NCI-H524 treated with DMSO at 0.1 percent for 48 hours (cell line): ENCODE measurements around the gene COL5A1.
"Not testable (repeated sequence)": the region's sequence is repeated elsewhere in the genome, so short reads cannot be mapped to it uniquely, and the experiment has no call there.

ENCODE experiments used
- DNase-seq: peaks from one replicate; lab custom pipeline; 2025; lab: John Stamatoyannopoulos, UW

Gene COL5A1

GRCh38 chr9:134692573-134692860 is 50.9 kb downstream of the COL5A1 start:
- no peak for DNase-seq

- DNase-seq, result no peak
Measured at GRCh38 chr9:134693011-134693410, 51.4 kb downstream of the COL5A1 start.

DNA sequence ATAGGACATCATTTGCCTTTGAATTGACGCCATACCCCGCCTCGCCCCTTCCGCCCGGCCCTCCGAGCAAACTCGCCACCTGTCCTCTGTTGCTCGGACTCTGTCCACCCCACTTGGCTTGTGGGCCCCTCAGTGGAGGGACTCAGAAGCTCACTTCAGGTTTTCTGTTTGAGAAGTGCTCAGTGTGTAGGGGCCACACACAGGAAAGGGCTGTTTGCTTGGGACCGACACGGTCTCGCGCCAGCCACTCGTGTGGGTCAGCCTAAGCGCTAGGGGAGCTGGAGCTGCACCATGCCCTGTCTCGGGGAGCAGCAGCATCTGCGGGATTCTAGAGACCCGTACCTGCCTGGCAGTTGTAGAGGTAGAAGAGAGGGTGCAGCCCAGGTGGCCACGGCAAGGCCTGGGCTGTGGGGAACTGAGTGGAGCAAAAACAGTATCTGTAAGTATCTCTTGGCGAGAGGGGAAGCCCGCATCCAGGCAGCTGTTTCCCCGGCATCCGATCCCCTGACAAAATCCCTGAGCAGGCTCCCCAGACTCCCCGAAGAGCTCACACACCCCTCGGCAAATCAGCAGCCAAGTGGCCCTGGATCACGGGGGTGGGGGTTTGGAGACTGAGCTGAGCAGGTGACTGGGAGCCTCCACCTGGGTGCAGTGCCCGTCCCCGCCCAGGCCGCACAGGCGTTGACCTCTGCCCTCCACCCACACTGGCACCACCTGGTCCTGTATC is 52.2 kb downstream of the COL5A1 start:
- no peak for DNase-seq

GRCh38 chr9:134694368-134694665 is 52.7 kb downstream of the COL5A1 start:
- DNase-seq, result no peak

DNA sequence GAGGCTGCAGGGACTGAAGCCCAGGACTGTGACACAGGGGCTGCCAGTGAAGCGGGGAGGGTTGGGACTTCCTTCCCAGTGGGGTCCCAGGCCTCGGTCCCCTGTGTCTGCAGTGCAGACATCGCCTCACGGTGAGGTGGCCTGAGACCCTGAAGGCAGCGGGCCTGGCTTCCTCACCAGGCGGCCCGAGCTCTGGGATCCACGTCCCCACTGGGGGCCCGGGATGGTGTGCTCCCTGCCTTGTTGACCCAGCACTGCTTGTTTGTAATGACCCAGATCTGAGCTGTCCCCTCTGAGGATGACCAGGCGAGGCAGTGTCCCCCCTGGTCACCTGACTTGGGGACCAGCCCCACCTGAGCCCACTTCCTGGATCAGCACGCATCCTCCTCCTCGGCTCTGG is 53.1 kb downstream of the COL5A1 start:
- no peak for DNase-seq

- no peak for DNase-seq
Measured at GRCh38 chr9:134695144-134695543, 53.5 kb downstream of the COL5A1 start.

DNA sequence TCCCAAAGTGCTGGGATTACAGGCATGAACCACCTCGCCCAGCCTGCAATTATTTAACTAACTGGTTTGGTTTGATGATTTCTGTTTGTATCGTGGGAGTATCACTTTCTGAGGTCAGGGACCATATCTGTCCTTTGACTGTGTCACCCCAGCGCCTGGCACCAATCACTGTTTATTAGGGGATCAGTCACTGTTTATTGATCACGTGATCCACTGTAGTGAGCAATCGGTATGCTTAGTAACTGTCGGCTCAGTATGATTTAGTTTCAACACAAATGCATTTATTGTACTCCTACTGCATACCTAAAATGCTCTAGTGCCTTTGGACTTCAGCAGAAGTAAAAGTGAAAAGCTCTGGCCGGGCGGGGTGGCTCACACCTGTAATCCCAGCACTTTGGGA is 54.8 kb downstream of the COL5A1 start:
- no peak for DNase-seq

- no peak for DNase-seq
Measured at GRCh38 chr9:134698111-134698510, 56.5 kb downstream of the COL5A1 start.

GRCh38 chr9:134698587-134699342 is 57.2 kb downstream of the COL5A1 start:
- peak; percentile 20 for DNase-seq

GRCh38 chr9:134699343-134699740 is 57.7 kb downstream of the COL5A1 start:
- no peak for DNase-seq

DNA sequence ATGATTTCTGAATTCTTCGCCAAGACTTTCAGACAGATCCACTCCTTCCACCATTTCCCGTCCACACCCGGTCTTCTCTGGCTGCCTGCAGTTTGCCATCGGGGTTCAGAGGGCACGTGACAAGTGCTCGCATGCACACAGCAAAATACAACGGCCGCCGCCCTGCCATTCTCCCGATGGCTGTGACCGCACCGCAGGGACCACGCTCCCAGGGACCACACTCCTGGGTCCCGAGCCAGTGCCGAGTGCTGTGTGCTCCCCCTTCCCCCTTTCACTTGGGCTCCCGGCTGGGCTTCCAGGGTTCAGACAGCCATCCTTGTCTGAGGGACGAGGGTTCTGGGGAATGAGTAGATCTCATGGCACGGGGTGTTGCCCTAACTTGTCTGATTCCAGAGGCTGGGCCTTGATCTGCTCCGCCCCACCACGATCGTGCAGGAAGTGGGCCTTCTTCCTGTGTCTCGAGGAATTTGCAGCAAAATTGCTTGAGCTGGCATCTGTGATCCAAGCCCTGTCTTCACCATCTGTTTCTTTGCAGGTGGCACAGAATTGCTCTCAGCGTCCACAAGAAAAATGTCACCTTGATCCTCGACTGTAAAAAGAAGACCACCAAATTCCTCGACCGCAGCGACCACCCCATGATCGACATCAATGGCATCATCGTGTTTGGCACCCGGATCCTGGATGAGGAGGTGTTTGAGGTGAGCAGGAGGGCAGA is 59.2 kb downstream of the COL5A1 start:
- no peak for DNase-seq

GRCh38 chr9:134701581-134702259 is 60.1 kb downstream of the COL5A1 start:
- DNase-seq, result no peak

DNA sequence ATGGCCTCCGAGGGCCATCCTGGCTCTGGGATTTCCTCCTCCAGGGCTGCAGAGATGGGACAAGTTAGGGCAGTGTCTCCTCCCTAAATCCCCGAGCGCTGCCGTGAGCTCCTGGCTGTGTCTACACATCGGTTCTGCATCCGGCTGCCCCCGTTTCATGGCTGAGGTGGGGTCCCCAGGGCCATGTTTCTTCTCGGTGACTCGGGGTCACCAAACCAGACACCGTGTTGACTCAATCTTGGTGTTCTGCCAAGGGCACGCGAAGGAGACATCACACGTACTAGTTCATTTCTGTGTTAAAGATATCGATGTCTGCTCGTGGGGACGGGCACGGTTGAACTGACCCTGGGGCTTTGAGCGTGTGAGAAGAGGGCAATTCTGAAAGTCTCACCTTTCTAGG is 60.7 kb downstream of the COL5A1 start:
- DNase-seq, result no peak

- DNase-seq, result not testable (repeated sequence)
Measured at GRCh38 chr9:134703730-134704114, 62.1 kb downstream of the COL5A1 start.

DNA sequence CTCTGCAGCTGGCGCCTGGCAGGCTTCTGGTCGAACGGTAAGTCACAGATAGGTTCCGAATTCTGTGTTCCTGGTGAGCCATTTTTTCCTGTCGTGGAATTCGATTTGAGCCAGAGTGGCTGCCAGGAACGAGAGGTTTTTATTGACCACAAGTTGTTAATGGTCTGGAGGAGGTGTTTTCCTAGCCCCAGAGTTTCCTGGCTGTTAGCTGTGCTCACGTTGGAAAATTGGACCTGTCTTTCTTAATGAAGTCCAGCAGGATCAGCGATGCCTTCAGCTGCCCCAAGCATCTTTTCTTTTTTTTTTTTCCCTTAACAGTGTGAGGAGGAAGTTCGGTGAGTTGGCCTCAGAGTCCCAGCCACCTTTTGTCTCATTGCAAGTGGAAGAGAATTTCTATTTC is 62.9 kb downstream of the COL5A1 start:
- no peak for DNase-seq

DNA sequence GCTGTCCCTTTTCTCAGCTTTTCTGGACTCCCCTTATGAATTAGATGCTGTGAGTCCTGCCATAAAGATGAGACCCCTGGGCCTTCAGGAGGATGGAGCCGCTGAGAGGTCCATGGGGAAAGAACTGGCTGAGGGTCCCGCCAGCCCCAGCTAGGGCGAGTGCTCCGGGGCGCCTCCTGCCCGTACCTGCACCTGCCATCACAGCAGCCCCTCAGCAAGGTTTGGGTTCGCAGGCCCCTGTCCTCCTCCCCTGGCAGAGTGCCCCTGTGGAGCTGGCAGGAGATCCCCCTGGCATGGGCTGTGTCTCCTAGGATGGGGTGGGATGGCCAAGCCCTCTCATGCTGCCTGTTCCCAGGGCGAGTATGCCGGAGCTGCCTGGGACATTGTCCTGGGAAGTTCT is 64.2 kb downstream of the COL5A1 start:
- no peak for DNase-seq

GRCh38 chr9:134706522-134706921 is 64.9 kb downstream of the COL5A1 start:
- DNase-seq, result no peak

GRCh38 chr9:134707031-134707680 is 65.6 kb downstream of the COL5A1 start:
- peak; percentile 94 for DNase-seq

DNA sequence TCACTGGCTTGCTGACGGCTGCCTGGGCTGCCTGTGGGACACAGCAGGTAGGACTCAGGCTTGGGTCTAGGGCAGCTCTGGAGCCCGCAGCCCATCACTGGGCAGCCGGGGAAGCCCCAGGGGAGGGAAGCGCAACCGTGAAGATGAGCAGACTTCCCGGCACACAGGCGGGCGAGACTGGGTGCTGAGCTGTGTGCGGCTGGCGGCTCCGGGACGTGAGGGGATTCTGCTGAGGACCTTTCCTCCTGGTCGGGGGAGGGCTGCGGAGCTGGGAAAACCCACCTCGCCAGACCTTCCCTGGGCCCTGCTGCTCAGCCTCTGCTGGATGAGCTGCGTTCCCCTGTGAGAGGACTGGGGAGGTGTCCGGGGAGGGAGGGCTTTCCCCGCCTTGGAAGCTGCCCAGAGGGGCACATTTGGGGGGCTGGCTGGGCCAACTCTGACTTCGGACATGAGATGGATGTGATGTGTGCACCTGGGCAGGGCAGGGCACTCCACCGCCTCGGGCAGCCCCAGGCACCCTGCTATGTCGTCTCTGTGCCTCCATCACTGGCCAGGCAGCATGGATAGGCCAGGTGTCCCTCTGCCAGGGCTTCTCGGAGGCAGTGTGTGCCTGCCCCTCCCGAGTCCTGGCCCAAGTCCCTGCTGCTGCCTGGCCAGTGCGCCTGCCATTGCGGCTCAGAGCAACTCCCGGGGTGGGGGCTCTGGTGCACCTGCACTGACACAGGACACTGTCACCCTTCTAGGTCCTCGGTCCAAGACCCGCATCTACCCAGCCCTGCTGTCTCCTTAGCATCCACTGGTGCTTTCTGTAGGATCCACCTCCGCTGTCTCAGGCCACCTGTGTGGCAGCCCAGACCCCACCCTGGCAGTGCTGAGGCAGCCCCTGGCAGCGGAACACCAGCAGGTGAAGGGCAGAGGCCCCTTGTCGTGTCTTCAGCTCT is 66.4 kb downstream of the COL5A1 start:
- DNase-seq, result no peak

- DNase-seq, result peak; percentile 28
Measured at GRCh38 chr9:134708672-134709038, 67.1 kb downstream of the COL5A1 start.
